IPS-18c (cell line): ENCODE data around the gene SLX1B.
"Not testable (repeated sequence)": the region's sequence is repeated elsewhere in the genome, so short reads cannot be mapped to it uniquely, and the experiment has no call there.

ENCODE experiments used
- H3K4me3 ChIP-seq: 2 replicates; pipeline ENCODE4 v1.7.0; 2013; ENCODE audit warnings: low read depth, mild to moderate bottlenecking, low read length, moderate library complexity; ENCODE audit not compliant: insufficient read depth
- H3K9me3 ChIP-seq: one replicate; pipeline ENCODE4 v1.6.1; 2013; ENCODE audit warnings: mild to moderate bottlenecking, low read length, moderate library complexity; ENCODE audit not compliant: control insufficient read depth, insufficient read depth

SLX1B gene

DNA sequence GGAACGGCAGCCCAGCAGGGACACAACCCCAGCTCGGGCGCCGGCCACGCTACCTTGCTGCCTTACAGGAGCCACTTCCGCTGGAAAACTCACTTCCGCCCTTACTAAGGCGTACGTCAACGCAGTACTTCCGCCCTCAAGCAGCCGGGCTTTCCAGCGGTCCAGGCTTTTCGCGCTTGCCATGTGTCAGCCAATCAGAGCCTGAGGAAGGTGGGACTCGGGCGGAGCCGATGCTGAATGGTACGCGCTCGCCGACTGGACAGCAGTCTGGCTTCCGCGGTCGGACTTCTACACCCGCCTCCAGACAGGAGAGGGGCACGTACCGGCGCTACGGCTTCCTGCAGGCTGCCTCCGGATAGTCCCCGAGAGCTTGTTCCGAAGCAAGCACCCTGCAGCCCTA lies at the start of gene SLX1B, which contains the start of gene BOLA2:
SLX1B (plus strand) TSS at position 265 of the 400 bp plus-strand sequence.
BOLA2 (minus strand) TSS at position 83 of the 400 bp plus-strand sequence. CDS start 98 bp downstream, outside the sequence.
- H3K9me3 ChIP-seq, H3K4me3 ChIP-seq: not testable (repeated sequence)

DNA sequence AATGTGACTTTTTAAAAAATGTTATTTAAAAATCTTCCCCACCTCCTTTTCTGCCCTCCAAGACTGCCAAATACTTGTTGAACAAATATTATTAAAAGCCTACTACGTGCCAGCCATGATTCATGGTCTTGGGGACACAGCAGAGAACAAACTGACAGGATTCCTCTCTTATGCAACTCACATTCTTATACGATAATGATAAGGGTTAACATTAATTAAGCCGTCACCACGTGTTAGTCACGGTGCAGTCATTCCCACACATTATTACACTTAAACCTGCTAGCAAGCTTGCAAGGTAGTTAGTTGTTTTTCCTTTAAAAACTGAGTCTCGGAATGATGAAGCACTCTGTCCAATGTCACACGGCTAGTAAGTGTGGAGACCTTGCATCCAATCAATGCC lies 49.1 kb upstream of the SLX1B start:
- not testable (repeated sequence) for H3K4me3 ChIP-seq, H3K9me3 ChIP-seq

DNA sequence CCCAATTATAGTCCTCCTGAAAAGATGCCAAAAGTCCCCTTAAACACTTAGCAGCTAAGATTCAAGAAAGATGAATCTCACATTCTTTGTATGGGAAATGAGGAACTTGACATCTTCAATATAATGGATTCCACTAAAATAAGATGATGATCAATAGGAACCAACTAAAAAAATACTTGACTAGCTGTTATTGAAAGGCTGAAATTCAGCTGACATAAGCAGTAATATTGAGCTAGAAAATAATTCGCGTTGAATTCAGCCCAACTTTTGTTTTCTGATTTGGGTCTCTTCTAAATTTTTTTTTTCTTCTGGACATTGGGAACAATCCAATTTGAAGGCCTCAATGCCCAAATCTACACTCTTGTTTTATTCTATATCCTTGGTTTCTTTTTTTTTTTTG lies 30.7 kb upstream of the SLX1B start:
- H3K9me3 ChIP-seq, H3K4me3 ChIP-seq: not testable (repeated sequence)

GRCh38 chr16:29425390-29425789 lies 28.9 kb upstream of the SLX1B start:
- not testable (repeated sequence) for H3K9me3 ChIP-seq

GRCh38 chr16:29453754-29454153 lies 579 bp upstream of the SLX1B start:
- not testable (repeated sequence) for H3K4me3 ChIP-seq, H3K9me3 ChIP-seq

More at GRCh38 chr16:29425390-29425789, 28.9 kb upstream of the SLX1B start:
- H3K4me3 ChIP-seq = not testable (repeated sequence)

DNA sequence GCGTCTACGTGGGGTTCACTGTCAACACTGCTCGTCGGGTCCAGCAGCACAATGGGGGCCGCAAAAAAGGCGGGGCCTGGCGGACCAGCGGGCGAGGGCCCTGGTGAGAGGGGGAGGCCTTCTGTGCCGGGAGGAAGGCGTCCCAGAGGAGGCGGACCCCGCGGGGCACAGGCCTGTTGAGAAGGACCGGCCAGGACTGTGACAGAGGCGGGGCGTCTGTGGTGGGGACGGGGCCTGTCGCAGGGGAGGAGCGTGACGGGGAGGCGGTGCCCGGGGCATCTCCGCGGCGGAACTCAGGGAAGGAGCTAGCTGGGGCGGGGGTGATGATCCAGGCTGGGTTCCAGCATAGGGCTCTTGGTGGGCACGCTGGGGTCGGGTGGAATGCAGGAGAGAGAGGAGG lies 495 bp downstream of the SLX1B start:
- H3K4me3 ChIP-seq, H3K9me3 ChIP-seq: not testable (repeated sequence)

DNA sequence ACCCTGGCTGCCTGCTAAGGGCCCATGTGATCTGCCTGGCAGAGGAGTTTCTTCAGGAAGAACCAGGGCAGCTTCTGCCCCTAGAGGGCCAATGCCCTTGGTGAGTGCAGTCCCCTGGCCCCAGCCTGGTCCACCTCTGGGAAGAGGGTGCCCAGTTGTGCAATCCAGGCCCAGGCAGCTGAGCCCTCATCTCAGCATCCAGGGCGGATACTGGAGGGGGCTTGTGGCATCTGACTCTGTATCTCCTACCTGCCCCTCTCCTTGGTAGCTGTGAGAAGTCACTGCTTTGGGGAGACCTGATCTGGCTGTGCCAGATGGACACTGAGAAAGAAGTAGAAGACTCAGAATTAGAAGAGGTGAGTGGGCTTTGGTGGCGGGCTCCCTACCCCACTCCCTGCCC lies 3.3 kb downstream of the SLX1B start:
- H3K9me3 ChIP-seq, H3K4me3 ChIP-seq: not testable (repeated sequence)

DNA sequence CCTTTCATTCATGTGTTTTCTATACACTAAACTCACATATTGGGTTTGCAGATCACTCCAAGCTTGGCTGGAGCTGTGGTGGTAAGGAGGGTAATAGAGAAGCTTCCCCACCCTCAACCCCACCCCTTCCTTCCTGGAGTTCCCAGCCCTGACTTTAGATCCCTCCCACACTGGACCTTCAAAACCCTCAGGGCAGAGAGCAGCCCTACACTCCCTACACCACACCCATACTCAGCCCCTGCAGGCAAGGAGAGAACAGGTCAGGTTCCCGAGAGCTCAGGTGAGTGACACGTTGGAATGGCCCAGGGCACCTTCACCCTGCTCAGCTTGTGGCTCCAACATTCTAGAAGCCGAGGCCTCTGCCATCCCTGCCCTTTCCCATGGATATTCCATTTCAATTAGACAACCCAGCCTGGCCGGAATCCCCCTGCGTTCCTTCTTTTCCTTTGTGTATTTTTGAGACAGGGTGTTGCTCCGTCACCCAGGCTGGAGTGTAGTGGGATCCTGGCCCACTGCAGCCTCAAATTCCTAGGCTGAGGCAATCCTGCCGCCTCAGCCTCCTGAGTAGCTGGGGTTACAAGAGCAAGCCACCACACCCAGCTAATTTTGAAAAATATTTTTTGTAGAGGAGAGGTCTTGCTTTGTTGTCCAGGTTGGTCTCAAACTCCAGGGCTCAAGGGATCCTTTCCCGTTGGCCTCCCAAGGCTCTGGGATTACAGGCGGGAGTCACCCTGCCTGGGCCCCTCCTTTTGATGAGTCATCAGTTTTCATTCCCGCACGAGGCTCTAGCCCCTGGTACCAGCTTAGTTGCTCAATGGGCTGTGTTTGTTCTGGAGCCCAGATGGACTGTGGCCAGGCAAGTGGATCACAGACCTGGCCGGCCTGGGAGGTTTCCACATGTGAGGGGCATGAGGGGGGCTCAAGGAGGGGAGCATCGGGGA lies 5.6 kb downstream of the SLX1B start, which contains the start of gene SULT1A4:
SULT1A4 (plus strand) TSS at position 208 of the 941 bp plus-strand sequence. CDS start 1,473 bp downstream, outside the sequence.
- not testable (repeated sequence) for H3K4me3 ChIP-seq, H3K9me3 ChIP-seq

GRCh38 chr16:29460647-29461030 lies 6.3 kb downstream of the SLX1B start:
- H3K4me3 ChIP-seq, H3K9me3 ChIP-seq: not testable (repeated sequence)

DNA sequence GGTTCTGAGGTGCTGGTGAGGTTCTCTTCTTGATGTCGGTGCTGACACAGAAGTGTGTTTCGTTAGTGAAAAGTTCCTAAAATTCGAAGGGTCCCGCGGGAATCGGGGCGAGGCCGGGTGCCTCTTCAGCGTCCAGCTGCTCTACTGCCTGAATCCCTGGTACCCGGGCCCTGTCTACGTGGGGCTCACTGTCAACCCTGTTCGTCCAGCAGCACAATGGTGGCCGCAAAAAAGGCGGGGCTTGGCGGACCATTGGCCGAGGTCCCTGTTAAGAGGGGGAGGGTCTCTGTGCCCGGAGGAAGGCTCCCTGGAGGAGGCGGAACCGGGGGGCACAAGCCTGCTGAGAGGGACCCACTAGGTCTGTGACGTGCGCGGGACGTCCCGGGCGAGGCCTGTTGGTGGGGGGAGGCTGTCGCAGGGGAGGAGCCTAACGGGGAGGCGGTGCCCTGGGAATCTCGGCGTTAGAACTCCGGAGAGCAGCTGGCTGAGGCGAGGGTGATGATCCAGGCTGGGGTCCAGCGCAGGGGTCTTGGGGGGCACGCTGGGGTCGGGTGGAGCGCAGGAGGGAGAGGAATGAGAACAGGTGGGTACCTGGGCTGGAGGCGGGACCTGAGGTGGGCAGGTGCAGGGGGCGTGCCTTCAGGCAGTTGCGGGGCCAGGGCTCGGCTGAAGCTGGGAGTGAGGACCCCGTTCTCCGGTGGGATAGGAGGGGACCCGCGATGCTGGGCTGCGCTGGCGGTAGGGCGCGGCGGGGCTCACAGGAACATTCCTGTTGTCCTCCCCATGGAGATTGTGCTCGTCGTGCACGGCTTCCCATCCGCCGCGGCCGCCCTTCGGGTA lies 11.9 kb downstream of the SLX1B start:
- not testable (repeated sequence) for H3K9me3 ChIP-seq

GRCh38 chr16:29466904-29467303 lies 12.6 kb downstream of the SLX1B start:
- not testable (repeated sequence) for H3K9me3 ChIP-seq, H3K4me3 ChIP-seq

More for the DNA sequence above, 11.9 kb downstream of the SLX1B start:
- not testable (repeated sequence) for H3K4me3 ChIP-seq

GRCh38 chr16:29467654-29468366 lies 13.5 kb downstream of the SLX1B start:
- H3K4me3 ChIP-seq, H3K9me3 ChIP-seq: not testable (repeated sequence)

DNA sequence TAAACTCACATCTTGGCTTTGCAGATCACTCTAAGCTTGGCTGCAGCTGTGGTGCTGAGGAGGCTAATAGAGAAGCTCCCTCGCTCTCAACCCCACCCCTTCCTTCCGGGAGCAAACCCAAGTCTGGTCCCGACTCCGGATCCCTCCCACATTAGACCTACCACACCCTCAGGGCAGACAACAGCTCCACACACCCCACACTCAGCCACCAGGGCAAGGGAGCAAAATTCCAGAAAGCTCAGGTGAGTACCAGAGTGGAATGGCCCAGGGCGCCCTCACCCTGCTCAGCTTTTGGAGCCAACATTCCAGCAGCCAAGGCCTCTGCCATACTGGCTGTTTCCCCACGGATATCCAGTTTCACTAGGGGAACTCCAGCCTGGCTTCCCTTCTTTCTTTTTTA lies 15.3 kb downstream of the SLX1B start:
- not testable (repeated sequence) for H3K4me3 ChIP-seq, H3K9me3 ChIP-seq

- not testable (repeated sequence) for H3K4me3 ChIP-seq, H3K9me3 ChIP-seq
Measured at GRCh38 chr16:29472065-29472464, 17.7 kb downstream of the SLX1B start.

DNA sequence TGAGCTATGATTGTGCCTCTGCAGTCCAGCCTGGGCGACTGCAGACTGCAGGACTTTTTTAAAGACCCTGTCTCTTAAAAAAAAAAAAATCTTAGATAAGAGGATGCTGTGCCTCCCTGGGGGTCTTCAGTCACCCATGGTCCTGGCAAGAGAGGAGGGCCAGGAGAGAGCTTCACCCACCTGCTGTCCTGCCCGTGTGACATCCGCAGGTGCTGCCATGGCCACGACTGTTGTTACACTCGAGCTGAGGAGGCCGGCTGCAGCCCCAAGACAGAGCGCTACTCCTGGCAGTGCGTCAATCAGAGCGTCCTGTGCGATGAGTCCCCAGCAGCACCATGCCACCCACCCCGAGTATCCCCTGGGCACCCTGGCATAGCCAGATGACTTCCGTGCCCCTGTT lies 27.9 kb downstream of the SLX1B start:
- not testable (repeated sequence) for H3K4me3 ChIP-seq

GRCh38 chr16:29506308-29506707 lies 52.0 kb downstream of the SLX1B start, which contains the start of gene NPIPB12:
NPIPB12 (minus strand) TSS chr16:29506408.
- not testable (repeated sequence) for H3K9me3 ChIP-seq

More for the DNA sequence above, 27.9 kb downstream of the SLX1B start:
- H3K9me3 ChIP-seq = not testable (repeated sequence)

More at GRCh38 chr16:29506308-29506707, 52.0 kb downstream of the SLX1B start, which contains the start of gene NPIPB12:
- not testable (repeated sequence) for H3K4me3 ChIP-seq
